ENCODE measurements around the gene ALKBH2. TPM values are rescaled to one million over a fixed set of nuclear protein-coding genes. Genes with fewer than 3 reads are reported as not detected.

The ALKBH2 gene
- total and polyA plus RNA-seq, 2 donors, result 15.5 to 25.9 TPM

- H3K9me3 ChIP-seq (ENCODE audit: control insufficient read depth in 2 of 2, insufficient read depth in 1 of 2, low read length in 1 of 2), result no peaks in the 10 kb centered on the region
- no peak overlapping the region for H3K4me3 ChIP-seq (ENCODE audit: low read length in 2 of 2)
- H3K27ac ChIP-seq (ENCODE audit: low read depth in 1 of 2, low read length in 1 of 2), result no peak overlapping the region
- no peaks in the 10 kb centered on the region for H3K36me3 ChIP-seq (ENCODE audit: control insufficient read depth in 2 of 2, insufficient read depth in 2 of 2, low read length in 1 of 2)
- peaks cover 0 to 2% of the 10 kb centered on the region in 2 donors for H3K27me3 ChIP-seq (ENCODE audit: control insufficient read depth in 2 of 2, insufficient read depth in 1 of 2, low read length in 1 of 2)
- WGBS, result 91% methylated on average over 15 of the region's 15 CpGs
- H3K4me1 ChIP-seq (ENCODE audit: control insufficient read depth in 2 of 2, insufficient read depth in 2 of 2, low read length in 2 of 2), result no peaks in the 10 kb centered on the region
- DNase-seq (ENCODE audit: low read depth in 6 of 9, low spot score in 9 of 9), result no peak
Measured at GRCh38 chr12:109130297-109131153, 37.3 kb upstream of the ALKBH2 start.

- H3K27ac ChIP-seq (ENCODE audit: low read depth in 1 of 2, low read length in 1 of 2), result no peak overlapping the region
- H3K4me3 ChIP-seq (ENCODE audit: low read length in 2 of 2), result no peak overlapping the region
- H3K36me3 ChIP-seq (ENCODE audit: control insufficient read depth in 2 of 2, insufficient read depth in 2 of 2, low read length in 1 of 2), result no peaks in the 10 kb centered on the region
- no peaks in the 10 kb centered on the region for H3K9me3 ChIP-seq (ENCODE audit: control insufficient read depth in 2 of 2, insufficient read depth in 1 of 2, low read length in 1 of 2)
- 96% methylated on average over 13 of the region's 13 CpGs for WGBS
- DNase-seq (ENCODE audit: low read depth in 6 of 9, low spot score in 9 of 9), result no peak
- peaks cover 0 to 2% of the 10 kb centered on the region in 2 donors for H3K27me3 ChIP-seq (ENCODE audit: control insufficient read depth in 2 of 2, insufficient read depth in 1 of 2, low read length in 1 of 2)
- no peaks in the 10 kb centered on the region for H3K4me1 ChIP-seq (ENCODE audit: control insufficient read depth in 2 of 2, insufficient read depth in 2 of 2, low read length in 2 of 2)
Measured at GRCh38 chr12:109127533-109128242, 34.4 kb upstream of the ALKBH2 start.

GRCh38 chr12:109126784-109127183 is 33.5 kb upstream of the ALKBH2 start:
- WGBS, result 92% methylated on average over 3 of the region's 3 CpGs

GRCh38 chr12:109125791-109126190 is 32.5 kb upstream of the ALKBH2 start:
- Histone ChIP-seq H3K27ac (ENCODE audit: low read depth in 1 of 2, low read length in 1 of 2) (no peak overlapping the region), H3K4me3 (ENCODE audit: low read length in 2 of 2) (no peak overlapping the region), H3K9me3 (ENCODE audit: control insufficient read depth in 2 of 2, insufficient read depth in 1 of 2, low read length in 1 of 2) (no peaks in the 10 kb centered on the region), H3K36me3 (ENCODE audit: control insufficient read depth in 2 of 2, insufficient read depth in 2 of 2, low read length in 1 of 2) (no peaks in the 10 kb centered on the region), H3K27me3 (ENCODE audit: control insufficient read depth in 2 of 2, insufficient read depth in 1 of 2, low read length in 1 of 2) (no peaks in the 10 kb centered on the region), H3K4me1 (ENCODE audit: control insufficient read depth in 2 of 2, insufficient read depth in 2 of 2, low read length in 2 of 2) (no peaks in the 10 kb centered on the region)
- no peak for DNase-seq (ENCODE audit: low read depth in 6 of 9, low spot score in 9 of 9)
- WGBS, result 93% methylated on average over 7 of the region's 7 CpGs

More at GRCh38 chr12:109126784-109127183, 33.5 kb upstream of the ALKBH2 start:
- Histone ChIP-seq H3K36me3 (ENCODE audit: control insufficient read depth in 2 of 2, insufficient read depth in 2 of 2, low read length in 1 of 2) (no peaks in the 10 kb centered on the region), H3K9me3 (ENCODE audit: control insufficient read depth in 2 of 2, insufficient read depth in 1 of 2, low read length in 1 of 2) (no peaks in the 10 kb centered on the region), H3K4me1 (ENCODE audit: control insufficient read depth in 2 of 2, insufficient read depth in 2 of 2, low read length in 2 of 2) (no peaks in the 10 kb centered on the region), H3K27ac (ENCODE audit: low read depth in 1 of 2, low read length in 1 of 2) (no peak overlapping the region), H3K4me3 (ENCODE audit: low read length in 2 of 2) (no peak overlapping the region), H3K27me3 (ENCODE audit: control insufficient read depth in 2 of 2, insufficient read depth in 1 of 2, low read length in 1 of 2) (peaks cover 0 to 2% of the 10 kb centered on the region in 2 donors)
- DNase-seq (ENCODE audit: low read depth in 6 of 9, low spot score in 9 of 9), result no peak

GRCh38 chr12:109124878-109125648 is 31.8 kb upstream of the ALKBH2 start:
- Histone ChIP-seq H3K4me1 (ENCODE audit: control insufficient read depth in 2 of 2, insufficient read depth in 2 of 2, low read length in 2 of 2) (no peaks in the 10 kb centered on the region), H3K4me3 (ENCODE audit: low read length in 2 of 2) (no peak overlapping the region), H3K27ac (ENCODE audit: low read depth in 1 of 2, low read length in 1 of 2) (no peak overlapping the region), H3K27me3 (ENCODE audit: control insufficient read depth in 2 of 2, insufficient read depth in 1 of 2, low read length in 1 of 2) (no peaks in the 10 kb centered on the region), H3K9me3 (ENCODE audit: control insufficient read depth in 2 of 2, insufficient read depth in 1 of 2, low read length in 1 of 2) (no peaks in the 10 kb centered on the region), H3K36me3 (ENCODE audit: control insufficient read depth in 2 of 2, insufficient read depth in 2 of 2, low read length in 1 of 2) (no peaks in the 10 kb centered on the region)
- no peak for DNase-seq (ENCODE audit: low read depth in 6 of 9, low spot score in 9 of 9)
- 93% methylated on average over 12 of the region's 12 CpGs for WGBS

- Histone ChIP-seq H3K9me3 (ENCODE audit: control insufficient read depth in 2 of 2, insufficient read depth in 1 of 2, low read length in 1 of 2) (no peaks in the 10 kb centered on the region), H3K27me3 (ENCODE audit: control insufficient read depth in 2 of 2, insufficient read depth in 1 of 2, low read length in 1 of 2) (no peaks in the 10 kb centered on the region), H3K27ac (ENCODE audit: low read depth in 1 of 2, low read length in 1 of 2) (no peak overlapping the region), H3K4me1 (ENCODE audit: control insufficient read depth in 2 of 2, insufficient read depth in 2 of 2, low read length in 2 of 2) (no peaks in the 10 kb centered on the region), H3K36me3 (ENCODE audit: control insufficient read depth in 2 of 2, insufficient read depth in 2 of 2, low read length in 1 of 2) (no peaks in the 10 kb centered on the region), H3K4me3 (ENCODE audit: low read length in 2 of 2) (no peak overlapping the region)
- 97% methylated on average over 3 of the region's 3 CpGs for WGBS
- no peak for DNase-seq (ENCODE audit: low read depth in 6 of 9, low spot score in 9 of 9)
Measured at GRCh38 chr12:109121346-109121880, 28.1 kb upstream of the ALKBH2 start.

- WGBS, result 94% methylated on average over 4 of the region's 4 CpGs
- H3K9me3 ChIP-seq (ENCODE audit: control insufficient read depth in 2 of 2, insufficient read depth in 1 of 2, low read length in 1 of 2), result no peaks in the 10 kb centered on the region
- H3K27ac ChIP-seq (ENCODE audit: low read depth in 1 of 2, low read length in 1 of 2), result no peak overlapping the region
- no peaks in the 10 kb centered on the region for H3K27me3 ChIP-seq (ENCODE audit: control insufficient read depth in 2 of 2, insufficient read depth in 1 of 2, low read length in 1 of 2)
- H3K4me1 ChIP-seq (ENCODE audit: control insufficient read depth in 2 of 2, insufficient read depth in 2 of 2, low read length in 2 of 2), result peaks cover 0 to 6% of the 10 kb centered on the region in 2 donors
- H3K36me3 ChIP-seq (ENCODE audit: control insufficient read depth in 2 of 2, insufficient read depth in 2 of 2, low read length in 1 of 2), result no peaks in the 10 kb centered on the region
- no peak overlapping the region for H3K4me3 ChIP-seq (ENCODE audit: low read length in 2 of 2)
- DNase-seq (ENCODE audit: low read depth in 6 of 9, low spot score in 9 of 9), result no peak
Measured at GRCh38 chr12:109120557-109120956, 27.3 kb upstream of the ALKBH2 start.

- no peak for DNase-seq (ENCODE audit: low read depth in 6 of 9, low spot score in 9 of 9)
- no peaks in the 10 kb centered on the region for H3K9me3 ChIP-seq (ENCODE audit: control insufficient read depth in 2 of 2, insufficient read depth in 1 of 2, low read length in 1 of 2)
- no peaks in the 10 kb centered on the region for H3K36me3 ChIP-seq (ENCODE audit: control insufficient read depth in 2 of 2, insufficient read depth in 2 of 2, low read length in 1 of 2)
- no peak overlapping the region for H3K4me3 ChIP-seq (ENCODE audit: low read length in 2 of 2)
- H3K4me1 ChIP-seq (ENCODE audit: control insufficient read depth in 2 of 2, insufficient read depth in 2 of 2, low read length in 2 of 2), result peaks cover 0 to 6% of the 10 kb centered on the region in 2 donors
- WGBS, result 94% methylated on average over 2 of the region's 2 CpGs
- no peaks in the 10 kb centered on the region for H3K27me3 ChIP-seq (ENCODE audit: control insufficient read depth in 2 of 2, insufficient read depth in 1 of 2, low read length in 1 of 2)
- no peak overlapping the region for H3K27ac ChIP-seq (ENCODE audit: low read depth in 1 of 2, low read length in 1 of 2)
Measured at GRCh38 chr12:109120095-109120494, 26.8 kb upstream of the ALKBH2 start.

All from thymus (tissue), 11 donors.